ENCODE results near the gene PGLYRP2. TPM values are rescaled to one million over a fixed set of nuclear protein-coding genes. Genes with fewer than 3 reads are reported as not detected.
A peak's percentile ranks its signal among the peaks of the same experiment; 100 is the strongest.

The PGLYRP2 gene
- total RNA-seq, 3 donors from 2014 or later, result 5.6 to 6.2 TPM; not detected in 1

- no peaks in the 10 kb centered on the region for H3K36me3 ChIP-seq
- no peak overlapping the region for H3K4me3 ChIP-seq
- intact Hi-C loops (cut with DNase I; ENCODE audit: low total_unique reads), result no loop called here
- H3K27ac ChIP-seq, result peak overlapping the region in 1 of 2 donors; percentile 19
- H3K4me1 ChIP-seq, result no peaks in the 10 kb centered on the region
- DNase-seq (ENCODE audit: low spot score in 2 of 2), result no peak
- no peaks in the 10 kb centered on the region for H3K9me3 ChIP-seq
- peaks cover 3 to 39% of the 10 kb centered on the region in 2 donors for H3K27me3 ChIP-seq
- no peak for TF ChIP-seq POLR2A (IDR thresholded peaks at IDR 0.05)
- no peak for TF ChIP-seq POLR2AphosphoS5 (IDR thresholded peaks at IDR 0.05)
- no peak for TF ChIP-seq CTCF (IDR thresholded peaks at IDR 0.05)
Measured at GRCh38 chr19:15466851-15467733, 12.2 kb downstream of the PGLYRP2 start.

- intact Hi-C loops (cut with DNase I; ENCODE audit: low total_unique reads), result no loop called here
- TF ChIP-seq POLR2A (IDR thresholded peaks at IDR 0.05), result no peak
- no peak for TF ChIP-seq CTCF (IDR thresholded peaks at IDR 0.05)
- no peak for TF ChIP-seq POLR2AphosphoS5 (IDR thresholded peaks at IDR 0.05)
- H3K4me3 ChIP-seq, result peak within 1 kb of the TSS; percentile 31 to 56 (median 43)
- DNase-seq (ENCODE audit: low spot score in 2 of 2), result no peak
- peak within 1 kb of the TSS in 1 of 2 donors; percentile 52 for H3K27ac ChIP-seq
- no peaks in the 10 kb centered on the region for H3K36me3 ChIP-seq
- H3K9me3 ChIP-seq, result no peaks in the 10 kb centered on the region
- peaks cover 3 to 26% of the 10 kb centered on the region in 2 donors for H3K27me3 ChIP-seq
- no peaks in the 10 kb centered on the region for H3K4me1 ChIP-seq
Measured at GRCh38 chr19:15464394-15465385, 14.6 kb downstream of the PGLYRP2 start, which contains the start of gene RASAL3. Gene RASAL3 (minus strand): TSS chr19:15464544. CDS start chr19:15464358, 186 bp downstream.

GRCh38 chr19:15463861-15464371 lies 15.4 kb downstream of the PGLYRP2 start:
- Histone ChIP-seq H3K4me1 (no peaks in the 10 kb centered on the region), H3K4me3 (peak overlapping the region; percentile 31 to 56 (median 43)), H3K27ac (peak overlapping the region in 1 of 2 donors; percentile 52), H3K36me3 (no peaks in the 10 kb centered on the region), H3K27me3 (peaks cover 3 to 18% of the 10 kb centered on the region in 2 donors), H3K9me3 (no peaks in the 10 kb centered on the region)
- intact Hi-C loops (cut with DNase I; ENCODE audit: low total_unique reads), result no loop called here
- TF ChIP-seq CTCF (IDR thresholded peaks at IDR 0.05) (no peak), POLR2A (IDR thresholded peaks at IDR 0.05) (no peak), POLR2AphosphoS5 (IDR thresholded peaks at IDR 0.05) (no peak)
- DNase-seq (ENCODE audit: low spot score in 2 of 2), result no peak

- intact Hi-C loops (cut with DNase I; ENCODE audit: low total_unique reads), result no loop called here
- peaks cover 0 to 25% of the 10 kb centered on the region in 2 donors for H3K27me3 ChIP-seq
- H3K27ac ChIP-seq, result no peak overlapping the region
- TF ChIP-seq CTCF (IDR thresholded peaks at IDR 0.05) (no peak), POLR2AphosphoS5 (IDR thresholded peaks at IDR 0.05) (no peak)
- peaks cover 0 to 3% of the 10 kb centered on the region in 2 donors for H3K4me1 ChIP-seq
- no peaks in the 10 kb centered on the region for H3K9me3 ChIP-seq
- H3K4me3 ChIP-seq, result no peak overlapping the region
- DNase-seq (ENCODE audit: low spot score in 2 of 2), result no peak
- no peaks in the 10 kb centered on the region for H3K36me3 ChIP-seq
Measured at GRCh38 chr19:15461694-15462093, 17.6 kb downstream of the PGLYRP2 start.
